GM12878 (cell line): Measurements from ENCODE around the gene MRPL49.

Experiments used
- MYC ChIP-seq: IDR thresholded peaks from 2 replicates; pipeline ENCODE4 v1.6.1; 2011; ENCODE audit warnings: mild to moderate bottlenecking, low read length, moderate library complexity, inconsistent platforms; ENCODE audit not compliant: insufficient read depth, insufficient replicate concordance, insufficient read length, severe bottlenecking
- SUZ12 ChIP-seq: fragments of 200-600 bp; sonication (generic); IDR thresholded peaks from one replicate; pipeline ENCODE4 v1.6.1; 2018; ENCODE audit warnings: antibody characterized with exemption, mild to moderate bottlenecking; ENCODE audit not compliant: unreplicated experiment
- TF ChIP-seq, protein P1 (sequence below): IDR thresholded peaks from 2 replicates; pipeline ENCODE4 v1.6.1; 2012; ENCODE audit warnings: mild to moderate bottlenecking, low read depth, low read length

GRCh38 chr11:65114538-65115171 is 7.5 kb upstream of the MRPL49 start:
- TF ChIP-seq, protein P1, sequence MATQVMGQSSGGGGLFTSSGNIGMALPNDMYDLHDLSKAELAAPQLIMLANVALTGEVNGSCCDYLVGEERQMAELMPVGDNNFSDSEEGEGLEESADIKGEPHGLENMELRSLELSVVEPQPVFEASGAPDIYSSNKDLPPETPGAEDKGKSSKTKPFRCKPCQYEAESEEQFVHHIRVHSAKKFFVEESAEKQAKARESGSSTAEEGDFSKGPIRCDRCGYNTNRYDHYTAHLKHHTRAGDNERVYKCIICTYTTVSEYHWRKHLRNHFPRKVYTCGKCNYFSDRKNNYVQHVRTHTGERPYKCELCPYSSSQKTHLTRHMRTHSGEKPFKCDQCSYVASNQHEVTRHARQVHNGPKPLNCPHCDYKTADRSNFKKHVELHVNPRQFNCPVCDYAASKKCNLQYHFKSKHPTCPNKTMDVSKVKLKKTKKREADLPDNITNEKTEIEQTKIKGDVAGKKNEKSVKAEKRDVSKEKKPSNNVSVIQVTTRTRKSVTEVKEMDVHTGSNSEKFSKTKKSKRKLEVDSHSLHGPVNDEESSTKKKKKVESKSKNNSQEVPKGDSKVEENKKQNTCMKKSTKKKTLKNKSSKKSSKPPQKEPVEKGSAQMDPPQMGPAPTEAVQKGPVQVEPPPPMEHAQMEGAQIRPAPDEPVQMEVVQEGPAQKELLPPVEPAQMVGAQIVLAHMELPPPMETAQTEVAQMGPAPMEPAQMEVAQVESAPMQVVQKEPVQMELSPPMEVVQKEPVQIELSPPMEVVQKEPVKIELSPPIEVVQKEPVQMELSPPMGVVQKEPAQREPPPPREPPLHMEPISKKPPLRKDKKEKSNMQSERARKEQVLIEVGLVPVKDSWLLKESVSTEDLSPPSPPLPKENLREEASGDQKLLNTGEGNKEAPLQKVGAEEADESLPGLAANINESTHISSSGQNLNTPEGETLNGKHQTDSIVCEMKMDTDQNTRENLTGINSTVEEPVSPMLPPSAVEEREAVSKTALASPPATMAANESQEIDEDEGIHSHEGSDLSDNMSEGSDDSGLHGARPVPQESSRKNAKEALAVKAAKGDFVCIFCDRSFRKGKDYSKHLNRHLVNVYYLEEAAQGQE: no peak
- TF ChIP-seq MYC (no peak), SUZ12 (no peak)
